Right cardiac atrium (tissue), 5 donors: ENCODE data around the gene CEMIP2. TPM values are rescaled to one million over a fixed set of nuclear protein-coding genes. Genes with fewer than 3 reads are reported as not detected.

Source experiments
- ATAC-seq, 2 donors: fragments of 200-7000 bp; cut with Tn5 transposase; one replicate each; pipeline versions ENCODE4 v1.8.0 to v1.9.1; 2020; ENCODE audit warnings: moderate library complexity in 2 of 2, mild to moderate bottlenecking in 1 of 2
- DNase-seq, 3 donors: peaks; one replicate each; pipeline ENCODE4 v3.0.0-alpha.2; 2020
- H3K27ac ChIP-seq: one replicate; pipeline ENCODE4 v1.5.1; 2013; ENCODE audit warnings: mild to moderate bottlenecking, low read length, control low read depth, moderate library complexity
- H3K27me3 ChIP-seq: one replicate; pipeline ENCODE4 v1.6.1; 2013; ENCODE audit not compliant: control insufficient read depth, insufficient read depth
- H3K4me1 ChIP-seq: one replicate; pipeline ENCODE4 v1.6.1; 2013; ENCODE audit warnings: low read length; ENCODE audit not compliant: control insufficient read depth, insufficient read depth
- H3K4me3 ChIP-seq: one replicate; pipeline ENCODE4 v1.5.1; 2013; ENCODE audit warnings: low read length, control low read depth
- H3K9me3 ChIP-seq: one replicate; pipeline ENCODE4 v1.6.1; 2013; ENCODE audit warnings: low read length; ENCODE audit not compliant: control insufficient read depth
- WGBS: extraction: QIAGEN DNeasy Blood & Tissue Kit; methylation state at CpG from one replicate; pipeline ENCODE4 v1.1.7; 2013; 5-methylcytosine and 5-hydroxymethylcytosine counted together
- intact Hi-C, 4 donors: fragments of 100-400 bp; cut with DNase I; formaldehyde crosslinking; loops; one replicate each; pipeline versions ENCODE4 v1.11.0 to v1.14.0; 2022 to 2023
- polyA plus RNA-seq: library from polyadenylated mRNA; stranded (reverse); fragments of 200-250 nt; gene quantifications from one replicate; pipeline ENCODE4 v1.2.3, GENCODE V29; 2013
- total RNA-seq, 4 donors: library from RNA; stranded (reverse); fragmentation: NEBNext Ultra II Directional; extraction: Animal tissue kit (Norgen Biotek cat#: 25700); gene quantifications; one replicate each; pipeline ENCODE4 v1.2.1, GENCODE V29; 2021
- donor health status: healthy with polysubstance abuse.
- donor health status: DM: no; HTN: yes; CAD: no.
- donor health status: DM: no; HTN: no; CAD: no.
- donor health status: DM: no; HTN: yes; CAD: no; lungs with severe emphysema.
- donor health status: DM: yes; HTN: yes; CAD: no.

Gene CEMIP2
- total and polyA plus RNA-seq, 5 donors, result 12.1 to 66.9 (median 39.9) TPM

DNA sequence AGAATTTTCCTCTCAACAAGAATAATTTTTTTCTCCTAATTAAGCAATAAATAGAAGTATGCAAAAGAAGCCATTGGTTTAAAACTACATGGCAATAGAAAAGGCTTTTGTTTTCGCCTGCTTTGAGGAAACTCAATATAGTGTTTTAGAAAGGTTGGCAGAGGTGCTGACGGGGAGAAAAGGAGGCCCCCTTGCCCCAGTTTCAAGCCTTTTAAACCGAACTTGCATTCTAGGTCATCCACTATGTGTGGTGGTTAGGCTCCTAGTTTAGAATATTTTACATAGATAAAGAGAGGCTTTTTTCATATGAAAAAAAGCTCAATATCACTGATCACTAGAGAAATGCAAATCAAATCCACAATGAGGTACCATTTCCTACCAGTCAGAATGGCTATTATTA lies 33.5 kb upstream of the CEMIP2 start:
- intact Hi-C loops, result loop anchor here in 1 of 4 donors (10.0 kb wide), 1 partner anchor 223 kb away; no protein-coding TSS in a partner anchor
- Histone ChIP-seq H3K4me3 (no peak overlapping the region), H3K27ac (no peak overlapping the region), H3K9me3 (no peaks in the 10 kb centered on the region), H3K4me1 (no peaks in the 10 kb centered on the region), H3K27me3 (no peaks in the 10 kb centered on the region)
- WGBS, result 86% methylated on average over 3 of the region's 3 CpGs
- DNase-seq (no peak), ATAC-seq (no peak)

DNA sequence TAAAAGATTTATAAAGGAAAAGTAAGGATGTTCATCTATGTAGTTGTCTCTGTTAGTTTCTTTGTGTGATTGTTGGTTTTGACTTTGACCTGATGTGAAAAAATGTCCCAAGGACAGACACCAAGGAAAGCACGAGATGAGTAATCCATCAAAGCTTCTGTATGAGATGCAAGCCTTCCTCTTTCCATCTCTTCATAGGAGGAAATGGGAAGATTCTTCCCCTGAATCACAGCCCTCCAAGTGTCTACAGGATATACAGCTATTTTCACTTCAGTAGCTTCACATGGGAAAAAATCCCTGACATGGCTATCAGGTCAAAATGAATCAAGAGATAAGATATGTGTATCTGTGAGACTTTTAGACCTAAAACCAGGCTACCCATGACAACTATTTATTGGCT lies 29.0 kb upstream of the CEMIP2 start:
- Histone ChIP-seq H3K27ac (no peak overlapping the region), H3K4me1 (no peaks in the 10 kb centered on the region), H3K27me3 (no peaks in the 10 kb centered on the region), H3K9me3 (no peaks in the 10 kb centered on the region), H3K4me3 (no peak overlapping the region)
- intact Hi-C loops, result no loop called here
- ATAC-seq (no peak), DNase-seq (no peak)
- 59% methylated on average over 1 of the region's 1 CpG for WGBS

GRCh38 chr9:71796100-71796767 lies 27.9 kb upstream of the CEMIP2 start:
- no peak for ATAC-seq
- WGBS, result 88% methylated on average over 2 of the region's 2 CpGs
- no peak overlapping the region for H3K4me3 ChIP-seq
- intact Hi-C loops, result no loop called here
- no peaks in the 10 kb centered on the region for H3K9me3 ChIP-seq
- no peaks in the 10 kb centered on the region for H3K27me3 ChIP-seq
- no peak for DNase-seq
- no peaks in the 10 kb centered on the region for H3K4me1 ChIP-seq
- no peak overlapping the region for H3K27ac ChIP-seq

GRCh38 chr9:71795097-71795813 lies 26.9 kb upstream of the CEMIP2 start:
- intact Hi-C loops, result no loop called here
- ATAC-seq (no peak), DNase-seq (no peak)
- Histone ChIP-seq H3K9me3 (no peaks in the 10 kb centered on the region), H3K4me1 (no peaks in the 10 kb centered on the region), H3K4me3 (no peak overlapping the region), H3K27me3 (no peaks in the 10 kb centered on the region), H3K27ac (no peak overlapping the region)
- 74% methylated on average over 7 of the region's 7 CpGs for WGBS

- intact Hi-C loops, result no loop called here
- no peak overlapping the region for H3K27ac ChIP-seq
- no peak for ATAC-seq
These were observed 25.2 kb upstream of the CEMIP2 start for GRCh38 chr9:71793386-71794105.

GRCh38 chr9:71791875-71792274 lies 23.6 kb upstream of the CEMIP2 start:
- Histone ChIP-seq H3K27ac (no peak overlapping the region), H3K4me1 (no peaks in the 10 kb centered on the region), H3K27me3 (no peaks in the 10 kb centered on the region), H3K9me3 (no peaks in the 10 kb centered on the region), H3K4me3 (no peak overlapping the region)
- intact Hi-C loops, result no loop called here
- ATAC-seq (no peak), DNase-seq (no peak)
- WGBS, result 80% methylated on average over 4 of the region's 4 CpGs

More at GRCh38 chr9:71793386-71794105, 25.2 kb upstream of the CEMIP2 start:
- WGBS, result 86% methylated on average over 2 of the region's 2 CpGs
- DNase-seq, result no peak
- Histone ChIP-seq H3K4me1 (no peaks in the 10 kb centered on the region), H3K9me3 (no peaks in the 10 kb centered on the region), H3K4me3 (no peak overlapping the region), H3K27me3 (no peaks in the 10 kb centered on the region)

DNA sequence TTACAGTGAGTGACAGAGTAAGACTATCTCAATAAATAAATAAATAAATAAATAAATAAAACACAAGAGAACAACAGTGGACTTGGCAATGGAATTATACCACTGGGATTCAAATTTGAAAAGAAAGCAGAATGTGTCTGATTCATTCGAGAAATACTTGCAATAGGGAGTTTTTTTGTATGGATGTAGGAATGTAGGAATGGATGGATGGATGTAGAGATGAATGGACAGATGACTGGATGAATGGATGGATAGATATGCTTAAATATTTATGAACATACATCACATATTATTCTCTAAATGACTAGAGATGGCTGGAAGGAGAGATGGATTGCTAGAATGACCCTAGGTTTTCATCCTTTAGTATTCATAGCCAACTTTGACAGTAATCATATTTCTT lies 22.0 kb upstream of the CEMIP2 start:
- no peak for DNase-seq
- WGBS, result 84% methylated on average over 1 of the region's 1 CpG
- intact Hi-C loops, result no loop called here
- Histone ChIP-seq H3K4me1 (no peaks in the 10 kb centered on the region), H3K4me3 (no peak overlapping the region), H3K27me3 (no peaks in the 10 kb centered on the region), H3K9me3 (no peaks in the 10 kb centered on the region), H3K27ac (no peak overlapping the region)
- ATAC-seq, result no peak

DNA sequence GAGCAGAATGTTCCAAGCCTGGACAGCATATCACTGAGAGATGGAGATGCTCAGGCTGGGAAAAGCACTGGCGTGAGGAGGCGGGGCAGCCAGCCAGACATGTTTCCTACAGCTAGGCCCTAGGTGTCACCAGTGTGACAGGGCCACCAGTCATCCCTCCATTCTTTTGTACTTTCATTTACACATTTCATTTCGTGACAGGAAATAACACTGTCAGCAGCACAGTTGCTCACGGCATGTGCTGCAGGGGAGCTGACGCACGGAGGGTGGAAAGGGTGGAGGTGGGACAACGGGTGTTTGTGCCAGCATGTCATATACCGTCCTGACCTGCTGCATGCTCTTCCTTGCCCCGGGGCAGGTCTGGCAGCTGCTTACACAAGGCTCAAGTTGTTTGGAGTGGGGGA lies 14.8 kb upstream of the CEMIP2 start:
- Histone ChIP-seq H3K4me1 (no peaks in the 10 kb centered on the region), H3K4me3 (no peak overlapping the region), H3K27ac (no peak overlapping the region), H3K27me3 (no peaks in the 10 kb centered on the region), H3K9me3 (no peaks in the 10 kb centered on the region)
- intact Hi-C loops, result no loop called here
- 41% methylated on average over 9 of the region's 9 CpGs for WGBS
- ATAC-seq (peak; percentile 68 to 71), DNase-seq (peak; percentile 19 to 55 (median 54))

DNA sequence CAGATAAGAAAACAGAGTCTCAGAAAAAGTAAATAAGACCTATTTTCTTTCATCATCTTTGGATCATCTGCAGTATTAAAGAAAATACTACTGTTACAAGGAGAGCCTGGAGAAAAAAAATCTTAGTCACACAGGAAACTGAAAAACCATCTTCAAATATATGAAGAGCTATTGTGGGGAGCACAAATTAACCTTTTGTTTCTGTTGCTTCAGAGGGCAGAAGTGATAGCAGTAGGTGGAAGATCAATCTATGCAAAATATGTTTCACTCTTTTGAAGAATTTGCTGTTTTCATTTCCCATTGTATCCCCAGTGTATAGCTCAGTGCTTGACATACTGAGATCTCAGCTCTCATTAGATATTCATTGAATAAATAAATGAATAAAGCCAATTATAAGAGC lies 13.1 kb upstream of the CEMIP2 start:
- no peak for ATAC-seq
- intact Hi-C loops, result no loop called here
- Histone ChIP-seq H3K4me1 (no peaks in the 10 kb centered on the region), H3K27me3 (no peaks in the 10 kb centered on the region), H3K4me3 (no peak overlapping the region), H3K9me3 (no peaks in the 10 kb centered on the region), H3K27ac (no peak overlapping the region)
- no peak for DNase-seq

DNA sequence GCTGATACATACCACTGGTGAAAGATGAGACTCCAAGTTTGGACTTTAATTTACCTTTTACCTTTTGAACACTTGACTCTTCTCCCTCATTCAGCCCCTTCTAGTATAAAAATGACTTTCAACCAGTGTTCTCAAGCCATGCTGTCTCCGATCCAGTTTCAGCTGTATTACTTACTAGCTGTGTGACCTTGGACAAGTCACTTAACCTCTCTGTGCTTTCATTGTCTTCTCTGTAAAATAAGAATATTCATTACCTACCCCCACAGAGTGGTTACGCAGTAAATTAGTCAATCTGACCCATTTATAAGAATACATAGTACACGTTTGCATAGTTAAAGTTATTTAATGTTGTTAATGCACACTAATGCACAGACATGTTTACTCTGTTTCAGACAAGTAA lies 12.6 kb upstream of the CEMIP2 start:
- DNase-seq (no peak), ATAC-seq (no peak)
- 94% methylated on average over 3 of the region's 3 CpGs for WGBS
- no peak overlapping the region for H3K27ac ChIP-seq
- intact Hi-C loops, result no loop called here
- H3K27me3 ChIP-seq, result no peaks in the 10 kb centered on the region
- no peak overlapping the region for H3K4me3 ChIP-seq
- no peaks in the 10 kb centered on the region for H3K9me3 ChIP-seq
- H3K4me1 ChIP-seq, result no peaks in the 10 kb centered on the region

- no peak for ATAC-seq
- Histone ChIP-seq H3K9me3 (no peaks in the 10 kb centered on the region), H3K4me3 (no peak overlapping the region), H3K27me3 (no peaks in the 10 kb centered on the region), H3K4me1 (no peaks in the 10 kb centered on the region), H3K27ac (no peak overlapping the region)
- 78% methylated on average over 5 of the region's 5 CpGs for WGBS
- DNase-seq, result no peak
- intact Hi-C loops, result no loop called here
These were observed 9.8 kb upstream of the CEMIP2 start for GRCh38 chr9:71778085-71778484.
